Right lung (tissue), 5 donors: ENCODE measurements around the gene NOTCH4. TPM values are rescaled to one million over a fixed set of nuclear protein-coding genes. Genes with fewer than 3 reads are reported as not detected.
A peak's percentile ranks its signal among the peaks of the same experiment; 100 is the strongest.

Source experiments
- DNase-seq, 2 donors: peaks; one replicate each; pipeline ENCODE4 v3.0.0-alpha.2; 2013
- polyA plus RNA-seq, 5 donors: library from polyadenylated mRNA; unstranded; fragments of 120-200 nt; gene quantifications; one replicate each; pipeline versions ENCODE4 v1.2.1 to v1.2.3, GENCODE V29; 2013; ENCODE audit warnings: inconsistent platforms in 1 of 5, low replicate concordance in 1 of 5; ENCODE audit not compliant: insufficient read length in 5 of 5, insufficient read depth in 1 of 5

NOTCH4 gene
- polyA plus RNA-seq, 5 donors = 35.5 to 56.8 (median 46.9) TPM

DNA sequence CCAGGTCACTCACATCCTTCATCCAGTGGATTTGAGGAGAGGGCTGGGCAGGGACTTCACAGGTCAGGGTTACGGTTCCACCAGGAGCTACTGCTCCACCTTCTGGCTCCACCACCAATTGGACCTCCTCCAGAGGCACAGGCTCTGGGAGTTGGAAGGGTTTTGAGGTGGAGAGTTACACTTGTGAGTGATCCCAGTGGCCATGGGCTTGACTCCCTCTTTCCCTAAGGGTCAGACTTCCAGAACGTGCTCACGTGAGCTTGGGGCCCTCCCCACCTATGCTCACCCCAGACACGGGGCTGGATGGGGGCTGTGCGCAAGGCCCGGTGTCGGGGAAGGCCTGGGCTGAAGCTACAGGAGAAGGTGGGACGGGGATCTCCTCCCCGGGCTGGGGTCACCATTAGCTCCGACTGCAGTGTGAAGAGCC is 41.3 kb downstream of the NOTCH4 start:
- no peak for DNase-seq

GRCh38 chr6:32181915-32182529 is 41.8 kb downstream of the NOTCH4 start:
- DNase-seq = no peak

DNA sequence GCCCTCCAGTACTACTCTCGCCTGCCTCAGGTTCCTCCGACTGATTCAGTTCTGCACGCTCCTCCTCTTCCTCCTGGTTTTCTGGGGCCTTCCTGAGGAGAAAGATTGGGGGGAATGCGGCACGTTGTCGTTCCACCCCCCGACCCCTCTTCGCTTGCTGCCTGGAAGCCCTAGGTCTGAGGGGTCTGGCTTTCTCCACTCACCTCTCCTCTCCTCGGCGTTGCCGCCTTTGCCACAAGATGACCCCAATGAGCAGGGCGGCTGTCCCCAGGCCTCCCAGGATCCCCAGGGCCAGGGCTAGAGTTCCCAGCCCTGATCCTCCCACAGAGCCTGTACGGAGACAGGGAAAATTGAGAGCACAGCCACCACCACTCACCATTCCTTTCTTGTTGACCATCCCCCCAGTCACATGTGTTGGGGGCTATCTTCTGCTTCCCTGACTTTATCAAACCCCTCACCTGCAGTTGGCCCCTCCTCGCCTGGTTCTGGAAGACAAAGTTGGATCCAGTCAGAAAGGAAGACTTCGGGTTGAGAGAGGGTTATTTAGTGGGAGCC is 42.6 kb downstream of the NOTCH4 start:
- no peak for DNase-seq

DNA sequence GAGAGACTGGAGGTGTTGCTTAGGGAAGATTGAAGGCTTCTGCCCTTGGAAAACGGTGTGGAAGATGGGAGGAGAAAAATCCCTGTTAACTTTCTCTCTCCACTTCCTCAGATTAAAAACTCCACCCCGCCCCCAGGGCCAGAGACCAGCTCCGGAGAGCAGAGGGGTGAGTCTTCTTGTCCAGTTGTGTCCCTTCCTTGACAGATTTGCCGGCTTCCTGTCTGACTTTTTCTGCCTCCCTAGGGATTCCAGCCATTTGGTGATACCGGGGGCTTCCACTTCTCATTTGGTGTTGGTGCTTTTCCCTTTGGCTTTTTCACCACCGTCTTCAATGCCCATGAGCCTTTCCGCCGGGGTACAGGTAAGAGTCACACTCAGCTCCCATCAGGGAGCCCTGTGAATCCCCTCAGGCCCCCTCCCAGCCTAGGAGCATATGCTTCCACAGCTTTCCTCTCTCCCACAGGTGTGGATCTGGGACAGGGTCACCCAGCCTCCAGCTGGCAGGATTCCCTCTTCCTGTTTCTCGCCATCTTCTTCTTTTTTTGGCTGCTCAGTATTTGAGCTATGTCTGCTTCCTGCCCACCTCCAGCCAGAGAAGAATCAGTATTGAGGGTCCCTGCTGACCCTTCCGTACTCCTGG is 44.0 kb downstream of the NOTCH4 start:
- no peak for DNase-seq

DNA sequence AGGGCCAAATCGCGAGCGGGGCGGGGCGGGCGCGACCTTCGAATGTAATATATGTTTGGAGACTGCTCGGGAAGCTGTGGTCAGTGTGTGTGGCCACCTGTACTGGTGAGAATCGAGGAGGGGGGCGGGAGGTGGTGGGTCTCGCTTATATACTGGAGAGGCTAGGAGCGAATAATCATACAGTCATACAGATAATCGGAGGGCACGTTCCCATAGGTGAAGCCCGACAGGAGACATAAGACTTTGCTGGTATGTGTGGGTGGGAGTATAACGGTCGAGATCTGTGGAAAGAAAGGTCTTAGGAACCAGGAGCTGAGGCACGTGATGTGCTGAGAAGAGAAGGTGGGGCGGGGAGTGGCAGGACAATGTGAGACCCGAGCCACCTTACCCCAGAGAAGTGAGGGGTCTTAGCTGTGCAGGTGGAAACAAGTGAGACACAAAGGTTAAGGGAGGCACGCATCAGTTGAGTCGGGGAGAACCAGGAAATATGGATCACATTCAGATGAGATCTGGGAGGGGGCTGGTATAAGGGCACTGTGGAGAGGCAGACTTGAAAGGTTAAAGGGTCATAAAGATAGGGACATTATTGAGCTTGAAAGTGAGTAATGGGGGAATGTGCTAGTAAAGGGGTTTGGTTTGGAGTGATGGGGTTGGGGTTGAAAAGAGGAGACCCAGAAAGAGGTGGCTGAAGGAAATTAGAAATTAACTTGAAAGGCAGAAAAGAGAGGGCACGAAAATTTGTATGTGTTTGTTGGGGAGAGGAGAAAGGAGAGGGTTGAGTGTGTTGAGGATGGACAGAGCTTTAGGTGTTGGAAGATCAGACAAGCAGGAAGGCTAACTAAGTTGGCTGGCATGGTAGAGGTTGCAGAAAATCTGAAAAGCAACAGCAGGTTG is 45.1 kb downstream of the NOTCH4 start:
- no peak for DNase-seq

DNA sequence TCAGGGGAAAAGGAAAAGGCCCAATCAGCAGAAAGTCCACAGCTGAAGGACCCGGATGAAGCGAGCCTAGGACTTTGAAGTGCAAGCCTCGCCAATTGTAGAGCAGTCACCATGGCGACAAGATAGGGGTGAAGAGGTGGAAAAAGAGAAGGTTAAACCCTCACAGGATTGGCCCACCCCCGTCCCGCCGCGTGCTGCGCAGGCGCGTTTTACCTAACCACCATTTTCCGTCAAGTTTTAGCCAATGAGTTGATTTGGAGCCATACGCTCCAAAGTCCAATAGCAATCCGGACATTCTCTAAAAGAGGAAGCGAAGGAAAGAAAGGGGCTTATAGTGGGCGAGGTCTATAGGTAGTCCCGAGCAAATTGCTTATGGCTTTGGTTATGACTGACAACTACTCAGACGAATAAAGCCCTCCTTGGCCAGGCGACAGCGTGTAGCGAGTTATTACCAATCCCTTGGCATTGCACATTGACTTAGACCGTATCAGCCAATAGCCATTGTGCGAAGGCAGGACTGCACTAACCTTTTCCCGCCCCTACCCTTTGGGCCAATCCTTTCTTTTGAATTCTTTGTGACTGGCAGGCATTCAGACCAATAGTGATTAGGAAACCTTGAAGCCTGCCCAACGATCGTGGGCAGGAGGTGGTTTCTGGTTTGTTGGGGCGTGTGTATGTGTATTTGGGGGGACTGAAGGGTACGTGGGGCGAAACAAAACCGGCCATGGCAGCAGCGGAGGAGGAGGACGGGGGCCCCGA is 45.9 kb downstream of the NOTCH4 start, which contains the start of gene RNF5:
TSS of gene RNF5 (plus strand) at position 618 of the 759 bp plus-strand sequence. CDS start at position 725, 107 bp downstream.
- peak; percentile 99 to 100 for DNase-seq

GRCh38 chr6:32177183-32177787 is 46.6 kb downstream of the NOTCH4 start:
- DNase-seq = no peak

DNA sequence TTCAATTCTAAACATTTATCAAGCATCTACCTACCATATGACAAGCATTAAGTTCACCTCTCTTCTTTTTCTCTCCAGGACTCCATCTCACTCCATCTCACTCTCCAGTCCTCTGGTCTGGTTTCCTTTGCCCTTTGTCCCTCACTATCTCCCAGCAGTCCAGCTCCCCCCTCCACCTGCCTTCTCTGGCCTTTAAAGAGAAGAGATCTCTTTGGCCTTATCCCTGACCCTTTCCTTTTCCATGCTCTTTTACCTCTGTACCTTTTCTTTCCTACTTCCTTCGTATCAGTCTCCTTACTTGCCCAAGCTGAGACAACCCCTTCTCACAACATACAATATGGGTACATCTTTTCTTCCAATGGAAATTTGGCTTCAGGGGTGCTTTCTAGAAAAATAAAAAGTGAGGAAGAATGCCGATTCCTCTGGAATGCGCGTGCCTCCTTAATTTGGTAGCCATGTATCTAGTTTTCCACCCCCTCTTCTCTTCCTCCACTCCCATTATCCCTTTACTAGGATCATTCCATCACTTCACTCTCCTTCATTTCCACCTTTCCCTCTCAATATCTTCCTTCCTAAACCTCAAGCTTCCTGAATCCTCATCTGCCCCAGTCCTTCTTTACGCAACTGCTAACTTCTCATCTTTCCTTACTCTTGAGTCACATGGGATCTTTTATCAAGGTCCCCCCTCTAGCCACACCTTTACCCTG is 47.2 kb downstream of the NOTCH4 start:
- DNase-seq = no peak

DNA sequence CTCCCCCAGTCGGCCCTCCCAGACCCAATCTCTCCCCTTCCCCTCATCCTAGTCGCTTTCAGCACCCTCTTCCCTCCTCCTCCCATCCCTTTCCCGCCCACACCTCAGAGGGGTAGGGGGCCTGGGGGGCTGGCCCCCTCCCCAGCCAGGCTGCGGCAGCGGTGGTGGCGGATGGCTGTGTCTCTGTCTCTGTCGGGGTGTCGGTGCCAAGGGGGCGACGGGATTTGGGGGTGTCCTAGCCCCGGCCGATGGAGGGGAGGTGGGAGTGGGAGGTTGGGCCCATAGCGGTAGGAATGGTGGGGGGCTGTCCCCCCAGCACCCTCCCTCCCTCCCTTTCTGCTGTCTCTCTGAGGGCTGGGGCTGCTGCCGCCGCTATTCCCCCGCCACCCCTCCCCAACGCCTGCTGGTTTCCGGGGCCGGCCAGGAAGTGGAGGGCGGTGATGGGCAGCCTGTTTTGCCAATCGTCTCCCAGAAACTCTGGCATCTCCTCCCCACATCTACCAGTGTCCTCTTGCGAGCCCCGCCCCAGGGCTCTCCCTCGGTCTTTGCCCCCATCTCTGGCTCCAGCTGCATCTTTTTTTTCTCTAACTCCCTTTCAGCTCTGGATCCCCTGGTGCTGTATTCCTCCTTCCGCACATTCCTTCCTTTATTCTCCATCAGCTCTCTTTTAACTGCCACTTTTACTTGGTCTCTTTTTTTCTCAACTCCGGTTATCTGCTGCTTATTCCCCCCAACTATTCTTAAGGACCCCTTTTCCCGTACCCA is 48.0 kb downstream of the NOTCH4 start, which contains the start of gene AGPAT1:
TSS of gene AGPAT1 (minus strand) at position 374 of the 765 bp plus-strand sequence. CDS start 4,588 bp downstream, outside the sequence.
- peak; percentile 97 for DNase-seq

GRCh38 chr6:32175322-32175710 is 48.6 kb downstream of the NOTCH4 start:
- DNase-seq = no peak

DNA sequence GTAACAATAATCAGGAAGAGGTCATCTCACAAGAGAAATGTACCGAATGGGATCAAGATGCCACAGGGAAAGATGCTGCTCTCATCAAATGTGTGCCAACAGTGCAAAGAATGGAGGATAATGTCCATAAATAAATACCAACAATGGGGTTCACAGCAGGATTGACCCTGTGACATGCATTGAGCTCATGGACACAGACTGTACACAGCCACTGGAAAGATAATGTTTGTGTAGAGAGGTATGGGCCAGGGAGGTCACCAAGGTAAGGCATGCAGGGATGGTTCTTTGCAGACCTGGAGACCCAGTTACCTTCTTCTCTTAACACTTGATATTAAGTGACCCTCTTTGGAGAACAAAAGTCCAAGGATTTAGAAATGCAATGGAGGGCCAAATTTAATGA is 49.5 kb downstream of the NOTCH4 start:
- no peak for DNase-seq

DNA sequence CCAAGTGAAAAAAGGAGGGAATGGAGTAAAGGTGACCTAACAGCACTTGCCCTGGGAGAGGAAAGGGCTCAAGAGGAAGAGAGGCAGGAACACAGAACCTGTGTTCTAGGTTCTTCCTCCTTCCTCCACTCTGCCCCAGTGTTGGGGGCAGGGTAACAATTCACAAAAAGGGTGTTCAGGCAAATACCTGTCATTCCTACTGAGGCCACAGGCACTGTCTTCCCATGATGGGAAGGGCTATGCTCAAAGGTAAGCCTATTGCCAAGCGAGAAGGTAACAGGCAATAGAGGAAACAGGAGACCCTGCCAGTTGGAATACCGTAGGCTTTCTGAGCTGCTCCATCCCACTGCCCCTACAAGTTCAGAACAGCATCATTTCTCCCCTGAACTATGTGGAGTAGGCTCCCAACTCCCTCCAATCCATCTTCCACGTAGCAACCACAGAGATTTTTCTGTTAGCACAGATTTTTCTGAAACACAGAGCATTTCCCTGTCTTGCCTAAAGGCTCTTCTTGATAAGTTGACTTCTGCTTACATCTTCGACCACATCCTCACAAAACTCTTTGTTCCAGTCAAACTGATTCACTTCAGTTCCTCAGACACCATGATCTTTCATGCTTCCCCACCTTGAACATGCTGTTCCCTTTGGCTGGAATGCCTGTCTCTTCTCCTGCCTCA is 50.7 kb downstream of the NOTCH4 start:
- DNase-seq = no peak

DNA sequence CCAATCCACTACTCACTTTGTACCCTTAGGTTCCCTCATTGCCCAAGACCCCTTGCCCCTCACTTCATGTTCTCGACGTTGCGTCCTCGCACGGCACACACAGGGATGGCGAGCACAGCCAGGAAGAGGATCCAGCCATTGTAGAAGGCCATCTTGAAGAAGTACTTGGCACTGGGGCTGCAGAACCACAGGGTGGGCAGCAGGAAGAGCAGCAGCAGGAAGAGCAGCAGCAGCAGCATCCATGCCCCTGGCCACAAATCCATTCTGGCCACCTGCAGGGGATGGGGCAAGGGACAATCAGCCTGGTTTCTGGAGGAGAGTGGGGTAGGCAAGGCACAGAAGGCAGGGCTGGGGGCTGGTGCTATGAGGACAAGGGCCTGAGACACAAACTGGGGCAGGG is 52.6 kb downstream of the NOTCH4 start:
- DNase-seq = no peak

- DNase-seq = no peak
These were observed 53.6 kb downstream of the NOTCH4 start for GRCh38 chr6:32170294-32170693.

DNA sequence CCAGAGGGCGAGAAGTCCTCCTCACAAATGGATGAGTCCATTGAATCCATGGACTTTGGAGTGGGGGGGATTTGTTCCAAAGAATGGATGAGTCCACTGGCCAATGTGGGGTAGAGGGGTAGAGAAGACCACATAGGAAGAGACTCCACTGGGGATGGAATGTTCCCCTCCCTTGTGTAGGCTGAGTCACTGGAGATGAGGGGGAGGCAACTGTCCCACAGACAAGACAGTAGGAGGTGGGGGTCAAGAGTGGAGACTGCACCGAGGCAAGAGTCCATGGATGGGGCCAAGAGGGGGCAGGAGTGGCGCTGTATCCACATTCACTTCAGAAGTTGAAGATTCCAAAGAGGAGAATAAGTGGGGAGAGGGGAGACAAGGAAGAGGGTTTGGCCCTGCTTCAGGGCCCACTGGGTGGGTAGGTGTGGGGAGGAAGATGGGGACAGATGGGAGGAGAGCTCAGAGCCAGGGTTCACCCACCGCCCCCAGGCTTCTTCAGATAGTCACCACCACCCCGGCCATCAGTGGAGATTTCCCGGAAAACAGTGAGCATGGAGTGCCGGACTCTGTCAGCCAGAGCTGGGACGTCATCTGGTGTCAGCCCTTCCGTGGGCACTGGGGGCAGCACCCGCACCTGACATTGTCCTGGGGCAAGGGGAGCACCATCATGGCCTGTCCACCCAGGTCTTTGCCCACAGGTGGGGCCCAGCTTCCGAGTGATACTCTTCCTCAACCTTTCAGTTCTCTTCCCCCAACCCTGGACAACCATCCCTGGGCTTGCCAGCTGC is 54.9 kb downstream of the NOTCH4 start:
- DNase-seq = no peak

DNA sequence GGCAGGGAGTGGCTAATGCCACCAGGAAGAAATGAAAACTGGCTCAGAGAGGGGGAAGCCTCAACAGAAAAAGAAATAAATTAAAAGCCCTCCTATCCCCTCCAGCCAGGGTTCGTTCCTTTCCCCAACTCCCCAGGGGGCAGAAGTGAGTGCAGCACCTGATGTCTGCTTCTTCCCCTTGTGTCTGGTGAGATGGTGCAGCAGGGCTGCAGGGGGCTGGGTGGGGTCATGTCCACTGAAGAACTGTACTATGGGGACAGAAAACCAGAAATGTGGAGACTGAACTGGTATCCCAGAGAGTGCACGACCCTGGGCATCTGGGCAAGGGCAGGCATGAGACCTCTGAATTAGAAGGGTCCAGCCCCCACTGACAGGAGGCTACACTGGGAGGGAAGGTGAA is 55.5 kb downstream of the NOTCH4 start:
- DNase-seq = no peak

GRCh38 chr6:32167761-32168262 is 56.1 kb downstream of the NOTCH4 start:
- no peak for DNase-seq
